ENCODE data around the gene LCORL.
"Not testable (repeated sequence)": the region's sequence is repeated elsewhere in the genome, so short reads cannot be mapped to it uniquely, and the experiment has no call there.

LCORL gene

DNA sequence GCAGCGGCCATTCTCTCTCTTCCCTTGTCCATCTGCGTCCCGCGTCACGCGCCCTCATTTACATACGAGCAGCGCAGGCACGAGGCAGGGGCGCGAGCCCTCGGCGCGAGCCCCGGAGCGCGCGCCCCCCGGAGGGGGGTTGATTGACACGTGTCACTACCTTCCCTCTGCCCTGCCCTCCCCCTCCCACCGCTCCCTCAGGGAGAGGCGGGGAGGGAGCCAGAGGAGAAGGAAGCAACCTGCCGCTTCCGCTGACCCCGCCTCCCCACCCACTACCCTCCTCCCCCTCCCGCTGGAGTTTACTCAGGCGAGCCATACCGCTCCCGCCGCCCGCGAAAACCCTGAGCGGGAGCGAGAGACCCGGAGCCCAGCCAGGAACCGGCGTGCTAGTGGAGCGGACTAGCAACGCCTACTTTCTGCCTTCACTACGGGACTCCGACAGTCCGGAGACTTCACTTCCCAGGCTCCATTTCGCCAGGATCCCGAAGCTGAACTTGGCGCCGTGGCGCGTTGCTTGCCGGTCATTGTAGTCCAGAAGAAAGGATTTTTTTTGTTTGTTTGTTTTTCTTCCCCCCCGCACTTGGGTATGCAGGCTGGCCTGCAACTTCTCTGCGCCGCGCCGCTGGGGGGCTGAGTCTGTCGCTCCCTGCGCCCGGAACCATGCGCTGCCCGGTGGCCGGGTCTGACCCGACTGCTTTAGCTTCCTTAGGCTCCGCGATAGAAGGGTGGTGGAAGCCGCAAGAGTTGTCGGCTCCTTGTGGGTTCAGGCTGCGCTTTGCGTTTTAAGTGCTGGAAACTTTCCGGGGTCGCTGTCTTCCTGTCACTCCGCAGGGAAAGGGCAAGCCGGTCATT lies at the start of gene LCORL:
Gene LCORL (minus strand): TSS at position 36 of the 852 bp plus-strand sequence. CDS start 4 bp downstream, at position 32.
- DNase-seq (ENCODE audit: low spot score): peak; percentile 97

DNA sequence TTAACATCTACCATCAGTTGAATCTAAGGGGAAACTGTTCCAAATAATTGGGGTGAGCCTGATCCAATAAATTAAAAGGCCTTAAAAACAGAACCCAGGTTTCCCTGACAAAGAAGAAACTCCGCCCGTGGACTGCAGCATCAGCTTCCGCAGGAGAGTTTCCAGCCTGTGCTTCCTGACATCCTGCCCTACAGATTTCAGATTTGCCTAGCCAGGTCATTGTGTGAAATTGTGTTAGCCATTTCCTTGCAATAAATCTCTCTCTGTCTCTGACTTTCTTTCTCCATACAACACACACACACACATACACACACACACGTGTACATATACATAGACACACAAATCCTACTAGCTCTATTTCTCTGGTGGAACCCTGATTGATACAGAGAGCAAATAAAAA lies 48.3 kb upstream of the LCORL start:
- DNase-seq (ENCODE audit: low spot score): no peak

GRCh38 chr4:18067031-18067430 lies 45.5 kb upstream of the LCORL start:
- no peak for DNase-seq (ENCODE audit: low spot score)

DNA sequence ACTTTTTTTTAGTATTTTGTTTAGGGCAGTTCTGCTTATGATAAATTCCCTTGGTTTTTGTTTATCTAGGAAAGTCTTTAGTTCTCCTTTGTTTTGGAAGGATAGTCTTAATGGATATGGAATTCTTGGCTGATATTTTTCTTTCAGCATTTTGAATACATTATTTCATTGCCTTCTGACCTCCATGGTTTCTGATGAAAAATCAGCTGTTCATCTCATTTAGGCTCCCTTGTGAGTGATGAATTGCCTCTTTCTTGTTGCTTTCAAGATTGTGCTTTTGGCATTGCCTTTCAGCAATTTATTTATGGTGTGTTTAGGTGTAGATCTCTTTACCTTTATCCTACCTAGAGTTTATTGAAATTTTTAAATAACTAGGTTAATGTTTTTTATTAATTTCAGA lies 41.5 kb upstream of the LCORL start:
- DNase-seq (ENCODE audit: low spot score): no peak

DNA sequence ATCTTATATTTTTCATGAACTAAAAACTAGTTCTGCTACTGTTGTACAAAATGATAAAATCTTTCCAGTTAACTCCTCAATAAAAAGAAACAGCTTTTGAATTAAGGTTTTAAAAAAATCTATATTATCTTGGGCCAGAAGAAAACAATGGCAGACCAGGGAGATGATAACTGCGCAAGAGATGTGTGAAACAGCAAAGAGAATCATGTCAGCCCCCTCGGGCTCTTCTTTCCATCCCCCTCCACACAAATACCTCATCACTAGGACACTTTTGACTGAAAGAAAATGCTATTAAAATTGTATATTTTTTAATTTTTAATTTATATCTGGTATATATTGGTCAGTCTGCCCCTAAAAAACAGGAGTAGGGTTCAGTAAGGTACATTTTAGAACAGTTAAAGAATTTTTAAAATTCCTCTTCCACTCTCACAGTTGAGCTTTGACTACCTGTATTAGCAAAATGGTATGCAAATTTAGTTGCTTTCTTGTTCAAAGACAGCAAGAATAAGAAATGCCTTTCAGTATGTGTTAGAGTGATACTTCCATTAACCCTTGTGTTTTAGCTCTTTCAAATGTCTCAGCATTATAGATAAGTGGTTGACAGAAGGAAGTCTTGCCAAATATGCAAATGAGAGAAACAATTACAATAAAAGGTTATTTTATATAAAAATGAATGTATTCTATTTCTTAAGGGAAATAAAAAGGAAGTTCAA lies 36.4 kb upstream of the LCORL start:
- DNase-seq (ENCODE audit: low spot score): no peak

- no peak for DNase-seq (ENCODE audit: low spot score)
These were observed 34.5 kb upstream of the LCORL start for GRCh38 chr4:18056030-18056429.

DNA sequence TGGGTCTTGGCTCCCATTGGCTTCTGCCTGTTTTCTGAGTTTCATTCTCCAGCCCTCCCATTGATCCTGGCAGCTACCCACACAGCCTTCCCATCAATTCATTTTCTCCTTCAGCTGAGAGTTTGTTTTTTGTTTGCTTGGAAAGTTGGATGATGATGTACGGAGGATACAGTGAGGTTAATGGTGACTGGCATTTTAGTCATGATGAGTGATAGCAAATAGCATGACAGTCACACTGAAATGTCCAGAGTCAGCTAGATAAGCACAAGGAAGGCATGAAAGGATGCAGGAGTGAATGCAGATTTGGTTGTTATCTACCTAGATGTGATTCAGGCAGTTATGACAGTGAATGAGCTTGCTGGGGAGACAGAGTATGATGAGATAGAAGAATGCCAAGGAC lies 30.6 kb upstream of the LCORL start:
- DNase-seq (ENCODE audit: low spot score): no peak

DNA sequence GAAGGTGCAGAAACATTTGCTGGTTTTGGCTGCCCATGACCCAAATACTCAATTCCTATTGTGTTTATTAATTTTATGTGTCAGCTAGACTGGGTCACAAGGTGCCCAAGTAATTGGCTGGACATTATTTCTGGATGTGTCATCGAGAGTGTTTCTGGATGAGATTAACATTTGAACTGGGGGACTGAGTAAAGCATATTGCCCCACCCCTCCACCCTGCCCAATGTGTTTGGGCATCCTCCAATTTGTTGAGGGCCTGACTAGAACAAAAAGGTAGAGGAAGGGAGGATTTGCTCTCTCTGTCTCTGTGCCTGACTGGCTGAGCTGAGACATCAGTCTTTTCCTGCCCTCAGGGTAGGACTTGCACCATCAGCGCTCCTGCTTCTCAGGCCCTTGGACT lies 29.7 kb upstream of the LCORL start:
- no peak for DNase-seq (ENCODE audit: low spot score)

DNA sequence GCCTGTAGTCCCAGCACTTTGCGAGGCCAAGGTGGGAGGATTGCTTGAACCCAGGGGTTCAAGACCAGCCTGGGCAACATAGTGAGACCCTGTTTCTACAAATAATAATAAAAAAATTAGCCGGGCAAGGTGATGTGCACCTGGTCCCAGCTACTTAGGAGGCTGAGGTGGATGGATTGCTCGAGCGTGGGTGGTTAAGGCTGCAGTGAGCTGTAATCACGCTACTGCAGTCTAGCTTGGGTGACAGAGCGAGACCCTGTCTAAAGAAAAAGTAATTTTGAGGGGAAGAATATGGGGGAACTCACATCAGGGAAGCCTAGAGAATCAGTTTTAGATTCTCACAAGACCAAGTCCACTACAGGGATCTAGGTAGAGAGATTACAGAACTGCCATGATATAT lies 28.9 kb upstream of the LCORL start:
- no peak for DNase-seq (ENCODE audit: low spot score)

DNA sequence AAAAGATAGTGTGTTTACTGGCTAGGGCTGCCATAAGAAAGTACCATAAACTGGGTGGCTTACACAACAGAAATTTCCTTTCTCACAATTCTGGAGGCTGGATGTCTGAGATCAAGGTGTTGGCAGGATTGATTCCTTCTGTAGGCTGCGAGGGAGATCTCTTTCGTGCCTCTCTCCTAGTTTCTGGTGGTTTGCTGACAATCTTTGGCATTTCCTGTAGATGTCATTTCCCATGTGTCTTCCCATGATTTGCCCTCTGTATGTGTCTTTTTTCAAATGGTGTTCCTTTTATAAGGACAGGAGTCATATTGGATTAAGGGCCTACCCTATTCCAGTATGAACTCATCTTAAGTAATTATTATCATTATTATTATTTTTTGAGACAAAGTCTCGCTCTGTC lies 27.9 kb upstream of the LCORL start:
- no peak for DNase-seq (ENCODE audit: low spot score)

DNA sequence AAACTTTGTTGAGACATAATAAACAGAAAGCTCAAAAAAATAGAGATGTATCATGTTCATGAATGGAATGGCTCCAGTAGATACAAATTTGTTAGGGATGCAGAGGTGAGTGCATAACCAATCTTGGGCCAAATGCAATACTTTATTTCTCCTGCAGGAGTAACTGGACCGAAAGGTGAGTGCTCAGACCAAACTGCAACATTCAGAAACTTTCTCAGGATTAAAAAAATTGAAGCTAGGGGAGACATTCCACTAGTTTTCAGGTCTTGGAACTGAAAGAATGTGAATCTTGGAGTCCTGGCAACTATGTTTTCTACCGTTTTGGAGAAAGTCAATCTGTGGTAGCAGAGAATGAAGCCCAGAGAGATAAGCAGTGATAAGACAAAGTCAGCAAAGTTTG lies 21.2 kb upstream of the LCORL start:
- no peak for DNase-seq (ENCODE audit: low spot score)

DNA sequence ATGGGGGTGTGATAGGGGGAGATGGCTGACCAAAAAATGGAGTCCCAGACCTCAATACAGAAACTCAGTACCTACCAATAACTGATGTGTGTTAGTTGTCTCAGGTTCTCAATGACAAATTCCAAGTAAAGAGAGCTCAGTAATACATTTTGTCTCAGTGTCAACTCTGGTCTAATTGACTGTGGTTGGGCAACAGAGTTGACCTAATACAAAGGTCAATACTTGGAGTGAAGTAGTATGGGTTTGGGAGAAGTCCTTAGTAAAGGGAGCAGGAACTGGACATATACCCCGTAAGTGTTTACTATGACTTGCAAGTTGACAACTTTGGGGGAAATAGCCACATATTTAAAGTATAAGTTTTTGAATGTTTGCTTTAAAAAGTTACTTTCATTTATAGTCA lies 20.5 kb upstream of the LCORL start:
- no peak for DNase-seq (ENCODE audit: low spot score)

- no peak for DNase-seq (ENCODE audit: low spot score)
These were observed 19.6 kb upstream of the LCORL start for GRCh38 chr4:18041114-18041513.

DNA sequence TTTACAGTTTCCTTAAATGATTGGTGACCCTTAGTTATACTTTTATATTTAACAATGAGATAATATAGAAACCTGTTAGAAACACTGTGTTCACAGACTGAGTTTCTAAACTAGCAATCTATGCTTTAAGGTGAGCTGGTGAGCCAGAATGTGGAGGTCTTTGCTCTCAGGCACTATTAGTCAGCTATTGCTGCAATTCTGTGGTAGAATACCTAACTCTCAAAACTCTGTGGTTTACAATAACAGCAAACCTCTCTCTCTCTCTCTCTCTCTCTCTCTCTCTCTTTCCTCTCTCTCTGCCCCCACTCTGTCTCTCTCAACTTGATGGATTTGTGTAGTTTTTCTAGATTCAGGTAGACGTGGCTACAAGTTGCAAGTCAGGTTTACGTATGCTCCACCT lies 17.6 kb upstream of the LCORL start:
- DNase-seq (ENCODE audit: low spot score): no peak

DNA sequence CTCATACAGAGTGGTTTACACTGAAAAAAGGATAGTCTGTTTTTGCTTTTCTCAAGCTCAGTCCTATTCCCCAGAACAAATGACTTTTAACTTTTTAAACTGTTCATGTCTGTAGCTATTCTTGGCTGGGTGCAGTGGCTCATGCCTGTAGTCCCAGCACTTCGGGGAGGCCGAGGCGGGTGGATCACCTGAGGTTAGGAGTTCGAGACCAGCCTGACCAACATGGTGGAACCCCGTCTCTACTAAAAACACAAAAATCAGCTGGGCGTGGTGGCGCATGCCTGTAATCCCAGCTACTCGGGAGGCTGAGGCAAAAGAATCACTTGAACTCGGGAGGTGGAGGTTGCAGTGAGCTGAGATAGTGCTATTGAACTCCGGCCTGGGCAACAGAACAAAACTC lies 14.8 kb upstream of the LCORL start:
- DNase-seq (ENCODE audit: low spot score): not testable (repeated sequence)

GRCh38 chr4:18034099-18034498 lies 12.5 kb upstream of the LCORL start:
- DNase-seq (ENCODE audit: low spot score): no peak

- DNase-seq (ENCODE audit: low spot score): no peak
These were observed 11.8 kb upstream of the LCORL start for GRCh38 chr4:18033111-18034085.

DNA sequence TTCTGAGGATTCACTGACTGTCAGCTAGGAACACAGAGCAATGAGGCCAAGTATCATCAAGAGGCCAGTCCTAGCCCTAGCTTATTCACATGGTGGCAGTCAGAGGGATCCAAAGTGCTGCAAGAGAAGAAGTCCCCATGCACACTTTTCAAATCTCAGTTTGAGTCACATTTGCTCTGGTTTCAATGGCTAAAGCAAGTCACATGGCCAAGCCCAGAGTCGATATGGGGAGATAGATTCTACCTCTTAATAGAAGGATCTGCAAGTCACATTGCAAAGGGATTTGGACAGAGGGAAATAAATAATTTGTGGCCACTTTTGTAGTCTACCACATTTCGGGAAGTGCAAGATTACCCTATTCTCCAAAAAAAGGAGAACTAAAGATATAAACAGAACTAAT lies 3.7 kb upstream of the LCORL start:
- DNase-seq (ENCODE audit: low spot score): no peak

DNA sequence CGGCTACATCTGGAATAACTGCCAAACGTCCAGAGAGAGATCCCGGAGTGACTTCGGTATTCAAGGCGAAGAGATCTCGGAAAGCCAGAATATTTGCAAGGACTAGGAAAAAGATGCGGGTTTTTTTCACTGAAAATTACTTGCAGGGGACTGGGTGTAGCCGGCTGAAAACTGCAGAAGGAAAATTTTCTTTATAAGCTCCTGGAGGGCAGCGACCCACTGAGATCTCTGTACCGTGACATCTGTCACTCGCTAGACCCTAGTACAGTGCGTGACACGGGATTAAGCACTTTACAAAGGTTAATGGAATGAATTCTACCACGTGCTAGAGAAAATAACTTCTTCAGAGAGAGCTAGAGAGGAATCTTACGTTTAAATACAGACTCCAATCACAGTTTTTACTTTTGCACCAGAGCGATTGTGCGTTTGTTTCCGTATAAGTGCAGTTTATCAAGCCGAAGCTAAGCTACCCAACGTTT lies 1.1 kb upstream of the LCORL start:
- DNase-seq (ENCODE audit: low spot score): peak; percentile 5

DNA sequence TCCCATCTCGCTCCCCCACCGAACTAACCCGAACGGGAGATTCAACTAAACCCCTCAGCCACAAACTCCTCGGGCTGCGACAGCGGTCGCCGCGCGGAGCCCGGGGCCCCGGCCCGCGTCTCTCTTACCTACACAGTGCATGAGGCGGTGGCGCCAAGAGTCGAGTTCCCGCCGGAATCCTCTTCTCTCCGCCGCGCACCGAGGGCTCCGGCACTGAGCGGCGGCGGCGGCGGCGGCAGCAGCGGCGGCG lies 160 bp downstream of the LCORL start:
- DNase-seq (ENCODE audit: low spot score): no peak

- peak; percentile 88 for DNase-seq (ENCODE audit: low spot score)
These were observed 685 bp downstream of the LCORL start for GRCh38 chr4:18020671-18021469.

Measured in Ammon's horn (tissue), 1 donor.